Neural cell (in vitro differentiated cells): ENCODE measurements around the gene ARPC1B. TPM values are rescaled to one million over a fixed set of nuclear protein-coding genes. Genes with fewer than 3 reads are reported as not detected.
"Not testable (repeated sequence)": the region's sequence is repeated elsewhere in the genome, so short reads cannot be mapped to it uniquely, and the experiment has no call there.

Experiments used
- H2AFZ ChIP-seq: fragments of 200-600, 300-800 bp; sonication (generic), shearing (Covaris generic); 2 replicates; pipeline ENCODE4 v1.6.0; 2014; ENCODE audit warnings: low read depth, mild to moderate bottlenecking, antibody characterized with exemption, low read length, moderate library complexity
- H3F3A ChIP-seq: fragments of 200-600 bp; shearing (Covaris generic); 2 replicates; pipeline ENCODE4 v1.6.1; 2016; ENCODE audit warnings: mild to moderate bottlenecking, moderate library complexity, mixed read lengths, antibody characterized with exemption, low read length; ENCODE audit not compliant: insufficient read depth, poor library complexity, severe bottlenecking
- H3K27ac ChIP-seq: fragments of 200-600, 300-800 bp; sonication (generic), shearing (Covaris generic); 2 replicates; pipeline ENCODE4 v1.5.1; 2014; ENCODE audit warnings: mild to moderate bottlenecking, low read length, moderate library complexity
- H3K27me3 ChIP-seq: fragments of 300-800, 200-600 bp; sonication (generic), shearing (Covaris generic); 2 replicates; pipeline ENCODE4 v1.6.0; 2014; ENCODE audit warnings: mild to moderate bottlenecking, low read depth, low read length, moderate library complexity; ENCODE audit not compliant: insufficient read depth
- H3K36me3 ChIP-seq: fragments of 300-800, 200-600 bp; sonication (generic), shearing (Covaris generic); 2 replicates; pipeline ENCODE4 v1.5.1; 2014; ENCODE audit warnings: mild to moderate bottlenecking, antibody characterized with exemption, low read length, moderate library complexity; ENCODE audit not compliant: insufficient read depth
- H3K4me2 ChIP-seq: fragments of 300-800, 200-600 bp; sonication (generic), shearing (Covaris generic); 2 replicates; pipeline ENCODE4 v1.6.0; 2014; ENCODE audit warnings: mild to moderate bottlenecking, low read length
- H3K4me3 ChIP-seq: fragments of 300-800, 200-600 bp; sonication (generic), shearing (Covaris generic); 2 replicates; pipeline ENCODE4 v1.5.1; 2014; ENCODE audit warnings: mild to moderate bottlenecking, low read length, moderate library complexity
- H3K79me2 ChIP-seq: fragments of 200-600 bp; shearing (Covaris generic); replicated peaks from 2 replicates; pipeline ENCODE4 v1.6.0; 2014; ENCODE audit warnings: mild to moderate bottlenecking, low read length, moderate library complexity; ENCODE audit not compliant: insufficient read depth
- H3K9ac ChIP-seq: fragments of 300-800, 200-600 bp; sonication (generic), shearing (Covaris generic); 2 replicates; pipeline ENCODE4 v1.6.1; 2016; ENCODE audit warnings: mild to moderate bottlenecking, low read length, mixed read lengths
- H3K9me2 ChIP-seq: fragments of 200-600 bp; shearing (Covaris generic); 2 replicates; pipeline ENCODE4 v1.6.1; 2016; ENCODE audit warnings: mild to moderate bottlenecking, low read length, mixed read lengths; ENCODE audit not compliant: insufficient read depth
- H3K9me3 ChIP-seq: fragments of 200-600, 300-800 bp; sonication (generic), shearing (Covaris generic); 2 replicates; pipeline ENCODE4 v1.6.1; 2016; ENCODE audit warnings: mild to moderate bottlenecking, mixed run types, low read length, moderate library complexity, mixed read lengths
- H4K20me1 ChIP-seq: fragments of 200-600 bp; shearing (Covaris generic); 2 replicates; pipeline ENCODE4 v1.6.1; 2016; ENCODE audit warnings: mild to moderate bottlenecking, mixed run types; ENCODE audit not compliant: insufficient read depth
- EP300 ChIP-seq: fragments of 450-650 bp; conservative IDR thresholded peaks from 2 replicates; pipeline ENCODE4 v1.6.1; 2014; ENCODE audit warnings: antibody characterized with exemption, mild to moderate bottlenecking, moderate library complexity; ENCODE audit not compliant: poor library complexity, severe bottlenecking
- EZH2 ChIP-seq: fragments of 200-600, 300-800 bp; shearing (Covaris generic), sonication (generic); IDR thresholded peaks from 2 replicates; pipeline ENCODE4 v1.6.1; 2014; ENCODE audit warnings: antibody characterized with exemption, low read length, borderline replicate concordance, mild to moderate bottlenecking; ENCODE audit not compliant: insufficient read depth, poor library complexity, severe bottlenecking
- MXI1 ChIP-seq: fragments of 450-650 bp; conservative IDR thresholded peaks from 2 replicates; pipeline ENCODE4 v1.6.1; 2014; ENCODE audit warnings: antibody characterized with exemption, mild to moderate bottlenecking; ENCODE audit not compliant: poor library complexity, severe bottlenecking
- POLR2AphosphoS5 ChIP-seq: IDR thresholded peaks from 2 replicates; pipeline ENCODE4 v1.6.1; 2012
- RAD21 ChIP-seq: fragments of 450-650 bp; conservative IDR thresholded peaks from 2 replicates; pipeline ENCODE4 v1.6.1; 2014; ENCODE audit warnings: antibody characterized with exemption, mild to moderate bottlenecking, moderate library complexity
- SMC3 ChIP-seq: fragments of 450-650 bp; conservative IDR thresholded peaks from 2 replicates; pipeline ENCODE4 v1.6.1; 2014; ENCODE audit warnings: antibody characterized with exemption, mild to moderate bottlenecking, moderate library complexity; ENCODE audit not compliant: poor library complexity
- TAF1 ChIP-seq: IDR thresholded peaks from 2 replicates; pipeline ENCODE4 v1.6.1; 2012; ENCODE audit warnings: low read depth
- polyA plus RNA-seq: library from polyadenylated mRNA; depleted of rRNA; stranded (reverse); fragments of >200 nt; gene quantifications from 2 replicates; pipeline ENCODE4 v1.2.3, GENCODE V29; 2014
- TF ChIP-seq, protein P1 (sequence below): fragments of 450-650 bp; IDR thresholded peaks from 2 replicates; pipeline ENCODE4 v1.5.1; 2014; ENCODE audit warnings: antibody characterized with exemption, mild to moderate bottlenecking, moderate library complexity; ENCODE audit not compliant: poor library complexity, severe bottlenecking
- TF ChIP-seq, protein P2 (sequence below): IDR thresholded peaks from 2 replicates; pipeline ENCODE4 v1.6.1; 2012; ENCODE audit warnings: borderline replicate concordance

Gene ARPC1B
- polyA plus RNA-seq, 1 donor from 2014 or later, result 1.7 TPM

GRCh38 chr7:99385564-99385963 is 11.0 kb downstream of the ARPC1B start:
- no peaks in the 10 kb centered on the region for H3K27me3 ChIP-seq
- no peaks in the 10 kb centered on the region for H4K20me1 ChIP-seq
- no peaks in the 10 kb centered on the region for H3K79me2 ChIP-seq
- no peak overlapping the region for H3K4me3 ChIP-seq
- no peaks in the 10 kb centered on the region for H3K36me3 ChIP-seq
- TF ChIP-seq POLR2AphosphoS5 (no peak), MXI1 (no peak), RAD21 (no peak), TAF1 (no peak), EP300 (no peak), EZH2 (no peak)
- TF ChIP-seq, protein P1, sequence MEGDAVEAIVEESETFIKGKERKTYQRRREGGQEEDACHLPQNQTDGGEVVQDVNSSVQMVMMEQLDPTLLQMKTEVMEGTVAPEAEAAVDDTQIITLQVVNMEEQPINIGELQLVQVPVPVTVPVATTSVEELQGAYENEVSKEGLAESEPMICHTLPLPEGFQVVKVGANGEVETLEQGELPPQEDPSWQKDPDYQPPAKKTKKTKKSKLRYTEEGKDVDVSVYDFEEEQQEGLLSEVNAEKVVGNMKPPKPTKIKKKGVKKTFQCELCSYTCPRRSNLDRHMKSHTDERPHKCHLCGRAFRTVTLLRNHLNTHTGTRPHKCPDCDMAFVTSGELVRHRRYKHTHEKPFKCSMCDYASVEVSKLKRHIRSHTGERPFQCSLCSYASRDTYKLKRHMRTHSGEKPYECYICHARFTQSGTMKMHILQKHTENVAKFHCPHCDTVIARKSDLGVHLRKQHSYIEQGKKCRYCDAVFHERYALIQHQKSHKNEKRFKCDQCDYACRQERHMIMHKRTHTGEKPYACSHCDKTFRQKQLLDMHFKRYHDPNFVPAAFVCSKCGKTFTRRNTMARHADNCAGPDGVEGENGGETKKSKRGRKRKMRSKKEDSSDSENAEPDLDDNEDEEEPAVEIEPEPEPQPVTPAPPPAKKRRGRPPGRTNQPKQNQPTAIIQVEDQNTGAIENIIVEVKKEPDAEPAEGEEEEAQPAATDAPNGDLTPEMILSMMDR, result no peak
- TF ChIP-seq, protein P2, sequence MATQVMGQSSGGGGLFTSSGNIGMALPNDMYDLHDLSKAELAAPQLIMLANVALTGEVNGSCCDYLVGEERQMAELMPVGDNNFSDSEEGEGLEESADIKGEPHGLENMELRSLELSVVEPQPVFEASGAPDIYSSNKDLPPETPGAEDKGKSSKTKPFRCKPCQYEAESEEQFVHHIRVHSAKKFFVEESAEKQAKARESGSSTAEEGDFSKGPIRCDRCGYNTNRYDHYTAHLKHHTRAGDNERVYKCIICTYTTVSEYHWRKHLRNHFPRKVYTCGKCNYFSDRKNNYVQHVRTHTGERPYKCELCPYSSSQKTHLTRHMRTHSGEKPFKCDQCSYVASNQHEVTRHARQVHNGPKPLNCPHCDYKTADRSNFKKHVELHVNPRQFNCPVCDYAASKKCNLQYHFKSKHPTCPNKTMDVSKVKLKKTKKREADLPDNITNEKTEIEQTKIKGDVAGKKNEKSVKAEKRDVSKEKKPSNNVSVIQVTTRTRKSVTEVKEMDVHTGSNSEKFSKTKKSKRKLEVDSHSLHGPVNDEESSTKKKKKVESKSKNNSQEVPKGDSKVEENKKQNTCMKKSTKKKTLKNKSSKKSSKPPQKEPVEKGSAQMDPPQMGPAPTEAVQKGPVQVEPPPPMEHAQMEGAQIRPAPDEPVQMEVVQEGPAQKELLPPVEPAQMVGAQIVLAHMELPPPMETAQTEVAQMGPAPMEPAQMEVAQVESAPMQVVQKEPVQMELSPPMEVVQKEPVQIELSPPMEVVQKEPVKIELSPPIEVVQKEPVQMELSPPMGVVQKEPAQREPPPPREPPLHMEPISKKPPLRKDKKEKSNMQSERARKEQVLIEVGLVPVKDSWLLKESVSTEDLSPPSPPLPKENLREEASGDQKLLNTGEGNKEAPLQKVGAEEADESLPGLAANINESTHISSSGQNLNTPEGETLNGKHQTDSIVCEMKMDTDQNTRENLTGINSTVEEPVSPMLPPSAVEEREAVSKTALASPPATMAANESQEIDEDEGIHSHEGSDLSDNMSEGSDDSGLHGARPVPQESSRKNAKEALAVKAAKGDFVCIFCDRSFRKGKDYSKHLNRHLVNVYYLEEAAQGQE, result no peak
- no peaks in the 10 kb centered on the region for H3K9me2 ChIP-seq
- no peak overlapping the region for H3K4me2 ChIP-seq
- H2AFZ ChIP-seq, result no peak overlapping the region
- H3K27ac ChIP-seq, result no peak overlapping the region
- no peaks in the 10 kb centered on the region for H3F3A ChIP-seq
- H3K9ac ChIP-seq, result no peak overlapping the region
- no peaks in the 10 kb centered on the region for H3K9me3 ChIP-seq

DNA sequence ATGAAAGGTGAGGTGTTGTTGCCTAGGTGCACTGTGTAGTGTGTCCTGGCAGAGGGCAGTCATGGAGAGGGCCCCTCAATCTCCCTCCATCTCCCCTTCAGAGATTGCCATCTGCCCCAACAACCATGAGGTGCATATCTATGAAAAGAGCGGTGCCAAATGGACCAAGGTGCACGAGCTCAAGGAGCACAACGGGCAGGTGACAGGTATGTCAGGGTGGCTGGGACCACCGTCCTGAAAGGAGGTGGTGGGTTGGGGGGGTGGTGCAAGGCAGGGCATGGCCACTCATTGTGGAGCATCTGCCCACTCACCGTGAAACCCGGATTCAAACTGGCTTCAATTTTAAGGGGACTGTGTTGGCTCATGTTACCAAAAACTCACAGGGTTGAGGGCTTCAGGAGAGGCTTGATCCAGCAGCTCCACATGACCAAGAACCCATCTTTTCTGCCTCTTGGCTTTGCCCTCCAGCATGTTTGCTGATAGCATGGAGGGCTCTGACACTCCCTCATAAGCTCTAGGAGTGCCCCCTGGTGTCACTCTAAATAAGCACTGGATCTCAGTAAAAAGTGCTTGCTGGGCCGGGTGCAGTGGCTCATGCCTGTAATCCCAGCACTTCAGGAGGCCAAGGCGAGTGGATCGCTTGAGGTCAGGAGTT is 12.2 kb downstream of the ARPC1B start:
- H3K27me3 ChIP-seq, result no peaks in the 10 kb centered on the region
- no peak overlapping the region for H3K4me2 ChIP-seq
- H3K36me3 ChIP-seq, result no peaks in the 10 kb centered on the region
- H3F3A ChIP-seq, result no peaks in the 10 kb centered on the region
- H3K27ac ChIP-seq, result no peak overlapping the region
- no peak overlapping the region for H3K9ac ChIP-seq
- no peaks in the 10 kb centered on the region for H3K9me2 ChIP-seq
- no peak for TF ChIP-seq POLR2AphosphoS5
- TF ChIP-seq, protein P1, result no peak
- no peak for TF ChIP-seq TAF1
- no peak for TF ChIP-seq MXI1
- TF ChIP-seq, protein P2, result no peak
- TF ChIP-seq RAD21, result no peak
- no peak for TF ChIP-seq EZH2
- no peak for TF ChIP-seq EP300
- no peak for TF ChIP-seq SMC3
- H3K4me3 ChIP-seq, result no peak overlapping the region
- no peaks in the 10 kb centered on the region for H3K9me3 ChIP-seq
- no peaks in the 10 kb centered on the region for H4K20me1 ChIP-seq
- no peaks in the 10 kb centered on the region for H3K79me2 ChIP-seq
- H2AFZ ChIP-seq, result no peak overlapping the region

GRCh38 chr7:99387239-99387635 is 12.7 kb downstream of the ARPC1B start:
- not testable (repeated sequence) for H3K9ac ChIP-seq, H3K4me3 ChIP-seq, H4K20me1 ChIP-seq, H3K79me2 ChIP-seq, H3K9me3 ChIP-seq, H3K36me3 ChIP-seq, H3K27ac ChIP-seq, H3K9me2 ChIP-seq, H2AFZ ChIP-seq, H3F3A ChIP-seq, H3K4me2 ChIP-seq, H3K27me3 ChIP-seq
